Spleen (tissue), 11 donors: ENCODE data around the gene DLG5. TPM values are rescaled to one million over a fixed set of nuclear protein-coding genes. Genes with fewer than 3 reads are reported as not detected.

Experiments used
- DNase-seq: peaks from one replicate; pipeline ENCODE4 v3.0.0-alpha.2; 2020
- H3K27ac ChIP-seq, 8 donors: fragments of 200-600 bp; sonication (generic) in 7 of 8; 1 replicate in 4 of 8; 2 replicates in 4 of 8; pipeline versions ENCODE4 v1.5.0 to v1.8.0; 2016 to 2021; ENCODE audit warnings: inconsistent platforms in 4 of 8, mild to moderate bottlenecking in 4 of 8, moderate library complexity in 1 of 8
- H3K27me3 ChIP-seq, 7 donors: fragments of 200-600 bp; sonication (generic) in 6 of 7; replicated peaks in 1 of 7; 1 replicate in 4 of 7; 2 replicates in 3 of 7; pipeline versions ENCODE4 v1.5.0 to v1.8.0; 2016 to 2021; ENCODE audit warnings: inconsistent platforms in 3 of 7, mild to moderate bottlenecking in 1 of 7
- H3K36me3 ChIP-seq, 6 donors: fragments of 200-600 bp; sonication (generic) in 5 of 6; 1 replicate in 4 of 6; 2 replicates in 2 of 6; pipeline versions ENCODE4 v1.5.0 to v1.8.0; 2016 to 2021; ENCODE audit warnings: inconsistent platforms in 2 of 6
- H3K4me1 ChIP-seq, 6 donors: fragments of 200-600 bp; sonication (generic) in 5 of 6; 1 replicate in 3 of 6; 2 replicates in 3 of 6; pipeline versions ENCODE4 v1.5.0 to v1.8.0; 2016 to 2021; ENCODE audit warnings: inconsistent platforms in 3 of 6
- H3K4me3 ChIP-seq, 8 donors: fragments of 200-600 bp; sonication (generic) in 7 of 8; 1 replicate in 4 of 8; 2 replicates in 4 of 8; pipeline versions ENCODE4 v1.5.0 to v1.8.0; 2016 to 2021; ENCODE audit warnings: inconsistent platforms in 4 of 8, mild to moderate bottlenecking in 4 of 8, moderate library complexity in 2 of 8
- H3K9me3 ChIP-seq, 8 donors: fragments of 200-600 bp; sonication (generic) in 7 of 8; 1 replicate in 4 of 8; 2 replicates in 4 of 8; pipeline versions ENCODE4 v1.5.0 to v1.8.0; 2016 to 2021; ENCODE audit warnings: inconsistent platforms in 4 of 8
- POLR2A ChIP-seq, 3 donors: fragments of 450-650 bp; IDR thresholded peaks; one replicate each; pipeline ENCODE4 v1.5.1; 2017; ENCODE audit warnings: antibody characterized with exemption in 3 of 3, mild to moderate bottlenecking in 1 of 3
- POLR2AphosphoS5 ChIP-seq, 3 donors: sonication (generic); formaldehyde crosslinking; IDR thresholded peaks; one replicate each; pipeline ENCODE4 v1.5.1; 2017; ENCODE audit warnings: antibody characterized with exemption in 3 of 3
- WGBS, 5 donors: extraction: QIAGEN DNeasy Blood & Tissue Kit in 3 of 5; methylation state at CpG; one replicate each; pipeline versions ENCODE4 v1.1.5 to v1.1.7; 2013 to 2018; 5-methylcytosine and 5-hydroxymethylcytosine counted together
- intact Hi-C: fragments of 100-400 bp; cut with DNase I; formaldehyde crosslinking; loops from one replicate; pipeline ENCODE4 v1.15.0; 2023; ENCODE audit warnings: low total_unique reads
- polyA plus RNA-seq, 3 donors: library from polyadenylated mRNA; stranded (reverse); fragments of 200-250 nt; gene quantifications; one replicate each; pipeline ENCODE4 v1.2.1, GENCODE V29; 2013
- total RNA-seq, 7 donors: library from RNA; depleted of rRNA in 3 of 7; stranded (reverse); fragments of >200 nt in 3 of 7; fragmentation: NEBNext Ultra II Directional in 4 of 7; extraction: Animal tissue kit (Norgen Biotek cat#: 25700) in 4 of 7; gene quantifications; one replicate each; pipeline versions ENCODE4 v1.1.0 to v1.2.1, GENCODE V29; 2016 to 2021
- TF ChIP-seq, protein P1 (sequence below), 11 experiments: fragments of 200-600 bp in 7 of 11; fragments of 450-650 bp in 4 of 11; sonication (generic) in 4 of 11; IDR thresholded peaks in 8 of 11; conservative IDR thresholded peaks in 3 of 11; 1 replicate in 7 of 11; 2 replicates in 4 of 11; pipeline versions ENCODE4 v1.4.0 to v1.8.0; 2016 to 2021; ENCODE audit warnings: antibody characterized with exemption in 11 of 11, inconsistent platforms in 4 of 11, mild to moderate bottlenecking in 1 of 11
- donor health status: healthy with polysubstance abuse.
- donor health status: DM: no; HTN: no; CAD: no; lungs with moderate emphysema.
- donor health status: DM: no; HTN: no; CAD: no.
- donor health status: Bipolar disorder and iron deficiency.
- donor health status: healthy.
- donor health status: DM: no; HTN: no; CAD: no.
- donor health status: DM: yes; HTN: yes; CAD: no.

Gene DLG5
- total and polyA plus RNA-seq, 10 donors, result 2.0 to 14.4 (median 8.8) TPM

DNA sequence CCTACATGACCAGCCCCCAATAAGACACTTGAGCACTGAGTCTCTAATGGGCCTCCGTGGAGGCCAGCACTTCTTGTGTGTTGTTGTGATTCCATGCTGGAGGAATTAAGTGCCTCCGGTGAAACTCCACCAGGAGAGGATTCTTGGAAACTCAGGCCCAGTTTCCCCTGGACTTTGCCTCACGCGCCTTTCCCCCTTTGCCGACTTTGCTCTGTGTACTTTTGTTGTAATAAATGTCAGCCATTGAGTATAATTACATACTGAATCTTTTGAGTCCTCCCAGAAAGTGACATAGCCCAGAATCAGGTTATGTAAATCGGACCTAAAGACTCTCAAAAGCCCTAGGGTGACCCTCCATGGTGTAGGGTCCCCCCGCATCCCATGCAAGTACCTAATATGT, 82.4 kb downstream of the DLG5 start:
- Histone ChIP-seq H3K27ac (no peak overlapping the region), H3K4me1 (peaks cover 0 to 24% (median 7%) of the 10 kb centered on the region in 6 donors), H3K27me3 (no peaks in the 10 kb centered on the region), H3K9me3 (no peaks in the 10 kb centered on the region), H3K36me3 (peaks cover 0 to 33% (median 3%) of the 10 kb centered on the region in 6 donors), H3K4me3 (no peak overlapping the region)
- DNase-seq, result peak; percentile 25
- intact Hi-C loops, result no loop called here
- TF ChIP-seq, protein P1, sequence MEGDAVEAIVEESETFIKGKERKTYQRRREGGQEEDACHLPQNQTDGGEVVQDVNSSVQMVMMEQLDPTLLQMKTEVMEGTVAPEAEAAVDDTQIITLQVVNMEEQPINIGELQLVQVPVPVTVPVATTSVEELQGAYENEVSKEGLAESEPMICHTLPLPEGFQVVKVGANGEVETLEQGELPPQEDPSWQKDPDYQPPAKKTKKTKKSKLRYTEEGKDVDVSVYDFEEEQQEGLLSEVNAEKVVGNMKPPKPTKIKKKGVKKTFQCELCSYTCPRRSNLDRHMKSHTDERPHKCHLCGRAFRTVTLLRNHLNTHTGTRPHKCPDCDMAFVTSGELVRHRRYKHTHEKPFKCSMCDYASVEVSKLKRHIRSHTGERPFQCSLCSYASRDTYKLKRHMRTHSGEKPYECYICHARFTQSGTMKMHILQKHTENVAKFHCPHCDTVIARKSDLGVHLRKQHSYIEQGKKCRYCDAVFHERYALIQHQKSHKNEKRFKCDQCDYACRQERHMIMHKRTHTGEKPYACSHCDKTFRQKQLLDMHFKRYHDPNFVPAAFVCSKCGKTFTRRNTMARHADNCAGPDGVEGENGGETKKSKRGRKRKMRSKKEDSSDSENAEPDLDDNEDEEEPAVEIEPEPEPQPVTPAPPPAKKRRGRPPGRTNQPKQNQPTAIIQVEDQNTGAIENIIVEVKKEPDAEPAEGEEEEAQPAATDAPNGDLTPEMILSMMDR (IDR thresholded peaks at IDR 0.05 in 8 of 11, conservative IDR thresholded peaks at IDR 0.05 in 3 of 11), result no peak
- TF ChIP-seq POLR2A (IDR thresholded peaks at IDR 0.05) (no peak), POLR2AphosphoS5 (IDR thresholded peaks at IDR 0.05) (no peak)
- 94 to 96% (median 96%) methylated on average over 7 of the region's 7 CpGs for WGBS, 5 donors

GRCh38 chr10:77843264-77843663, 83.3 kb downstream of the DLG5 start:
- Histone ChIP-seq H3K4me1 (peaks cover 0 to 18% (median 7%) of the 10 kb centered on the region in 6 donors), H3K27ac (no peak overlapping the region), H3K4me3 (no peak overlapping the region), H3K27me3 (no peaks in the 10 kb centered on the region), H3K36me3 (peaks cover 0 to 33% (median 3%) of the 10 kb centered on the region in 6 donors), H3K9me3 (no peaks in the 10 kb centered on the region)
- peak; percentile 66 for DNase-seq
- WGBS, 5 donors, result 91 to 97% (median 94%) methylated on average over 11 of the region's 11 CpGs
- intact Hi-C loops, result no loop called here
- TF ChIP-seq POLR2A (IDR thresholded peaks at IDR 0.05), result no peak
- TF ChIP-seq, protein P1 (IDR thresholded peaks at IDR 0.05 in 8 of 11, conservative IDR thresholded peaks at IDR 0.05 in 3 of 11), result no peak
- no peak for TF ChIP-seq POLR2AphosphoS5 (IDR thresholded peaks at IDR 0.05)

DNA sequence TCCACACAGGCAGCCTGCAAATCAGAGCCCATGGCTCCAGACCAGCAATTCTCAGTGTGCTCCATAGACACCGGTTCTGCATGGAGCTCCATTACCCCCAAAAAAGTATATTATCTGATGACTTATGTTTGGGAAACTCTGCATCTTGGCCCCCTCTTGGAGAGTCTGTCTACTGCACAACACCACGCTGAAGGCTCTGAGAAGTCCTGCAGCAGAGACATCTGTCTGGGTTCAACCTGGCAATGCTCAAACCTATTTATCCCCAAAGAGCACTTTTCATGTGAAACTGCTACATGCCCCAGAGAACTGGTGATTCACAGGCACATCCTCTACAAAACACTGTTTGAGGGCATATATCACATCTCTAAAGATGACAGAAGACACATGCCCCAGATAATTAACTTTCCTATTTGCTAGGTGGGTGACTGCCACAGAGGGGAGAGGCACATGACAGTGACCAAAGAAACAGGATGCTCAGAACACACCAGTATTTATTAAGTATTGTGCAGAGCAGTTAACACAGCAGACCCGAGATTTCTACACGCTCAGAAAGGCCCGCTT, 83.8 kb downstream of the DLG5 start:
- 89 to 97% (median 95%) methylated on average over 5 of the region's 5 CpGs for WGBS, 5 donors
- intact Hi-C loops, result no loop called here
- Histone ChIP-seq H3K36me3 (peaks cover 0 to 33% (median 3%) of the 10 kb centered on the region in 6 donors), H3K27ac (no peak overlapping the region), H3K27me3 (no peaks in the 10 kb centered on the region), H3K9me3 (no peaks in the 10 kb centered on the region), H3K4me3 (no peak overlapping the region), H3K4me1 (peaks cover 0 to 18% (median 7%) of the 10 kb centered on the region in 6 donors)
- peak; percentile 34 for DNase-seq
- TF ChIP-seq, protein P1 (IDR thresholded peaks at IDR 0.05 in 8 of 11, conservative IDR thresholded peaks at IDR 0.05 in 3 of 11), result no peak
- TF ChIP-seq POLR2A (IDR thresholded peaks at IDR 0.05) (no peak), POLR2AphosphoS5 (IDR thresholded peaks at IDR 0.05) (no peak)

DNA sequence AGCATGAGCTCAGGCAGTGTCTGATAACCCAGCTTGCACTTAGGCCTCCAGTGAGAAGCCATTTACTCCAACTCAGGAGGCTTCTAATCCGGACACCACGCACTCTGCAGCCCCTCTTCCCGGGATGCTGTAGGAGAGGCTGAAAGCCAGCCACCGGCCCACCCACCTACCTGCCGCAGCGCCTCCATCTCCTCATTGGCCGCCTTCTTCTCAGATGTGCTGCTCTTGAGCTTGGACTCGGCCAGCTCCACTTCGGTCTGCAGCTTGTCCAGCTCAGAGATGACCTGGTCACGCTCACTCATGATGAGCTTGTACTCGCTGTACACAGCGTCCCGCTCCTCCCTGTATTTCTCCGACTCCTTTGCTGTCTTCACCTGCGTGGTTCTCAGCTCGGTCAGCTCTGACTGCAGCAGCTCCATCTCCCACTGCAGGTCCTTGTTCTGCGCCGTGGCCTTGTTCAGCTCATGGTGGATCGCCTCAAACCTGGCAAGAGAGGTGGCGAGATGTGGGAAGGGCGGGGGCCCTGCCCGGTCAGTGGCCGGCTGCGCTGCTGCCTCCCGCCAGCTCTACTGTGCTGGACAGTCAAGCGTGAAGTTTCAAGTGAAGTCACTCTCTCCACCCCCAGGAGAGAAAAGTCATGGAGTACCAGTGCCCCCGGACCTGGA, 84.7 kb downstream of the DLG5 start:
- H3K4me1 ChIP-seq, result peaks cover 0 to 21% (median 6%) of the 10 kb centered on the region in 6 donors
- no peaks in the 10 kb centered on the region for H3K9me3 ChIP-seq
- peak; percentile 73 for DNase-seq
- TF ChIP-seq POLR2A (IDR thresholded peaks at IDR 0.05) (no peak), POLR2AphosphoS5 (IDR thresholded peaks at IDR 0.05) (no peak)
- TF ChIP-seq, protein P1 (IDR thresholded peaks at IDR 0.05 in 8 of 11, conservative IDR thresholded peaks at IDR 0.05 in 3 of 11), result no peak
- H3K4me3 ChIP-seq, result no peak overlapping the region
- intact Hi-C loops, result no loop called here
- peaks cover 0 to 33% (median 3%) of the 10 kb centered on the region in 6 donors for H3K36me3 ChIP-seq
- no peak overlapping the region for H3K27ac ChIP-seq
- 93 to 98% (median 97%) methylated on average over 20 to 27 of the region's 27 CpGs for WGBS, 5 donors
- no peaks in the 10 kb centered on the region for H3K27me3 ChIP-seq
